ENCODE results near the gene RC3H2.

DNA sequence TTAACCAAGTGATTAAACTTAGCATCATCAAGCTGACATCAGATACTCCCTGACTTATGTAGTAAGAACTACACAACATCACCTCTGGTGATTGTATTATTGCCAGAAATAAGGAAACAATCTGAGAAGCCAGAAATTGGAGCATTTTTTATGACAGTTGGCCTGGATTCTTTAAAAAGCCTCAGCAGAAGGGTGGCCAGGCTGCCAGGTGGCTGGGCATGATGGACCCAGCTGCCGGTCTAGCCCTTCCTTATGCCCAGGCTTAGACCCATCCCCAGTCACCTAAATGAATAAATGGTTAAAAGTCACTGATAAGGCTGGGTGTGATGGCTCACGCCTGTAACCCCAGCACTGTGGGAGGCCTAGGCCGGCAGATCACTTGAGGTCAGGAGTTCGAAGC is 92.4 kb downstream of the RC3H2 start:
- TF ChIP-seq, protein P1, sequence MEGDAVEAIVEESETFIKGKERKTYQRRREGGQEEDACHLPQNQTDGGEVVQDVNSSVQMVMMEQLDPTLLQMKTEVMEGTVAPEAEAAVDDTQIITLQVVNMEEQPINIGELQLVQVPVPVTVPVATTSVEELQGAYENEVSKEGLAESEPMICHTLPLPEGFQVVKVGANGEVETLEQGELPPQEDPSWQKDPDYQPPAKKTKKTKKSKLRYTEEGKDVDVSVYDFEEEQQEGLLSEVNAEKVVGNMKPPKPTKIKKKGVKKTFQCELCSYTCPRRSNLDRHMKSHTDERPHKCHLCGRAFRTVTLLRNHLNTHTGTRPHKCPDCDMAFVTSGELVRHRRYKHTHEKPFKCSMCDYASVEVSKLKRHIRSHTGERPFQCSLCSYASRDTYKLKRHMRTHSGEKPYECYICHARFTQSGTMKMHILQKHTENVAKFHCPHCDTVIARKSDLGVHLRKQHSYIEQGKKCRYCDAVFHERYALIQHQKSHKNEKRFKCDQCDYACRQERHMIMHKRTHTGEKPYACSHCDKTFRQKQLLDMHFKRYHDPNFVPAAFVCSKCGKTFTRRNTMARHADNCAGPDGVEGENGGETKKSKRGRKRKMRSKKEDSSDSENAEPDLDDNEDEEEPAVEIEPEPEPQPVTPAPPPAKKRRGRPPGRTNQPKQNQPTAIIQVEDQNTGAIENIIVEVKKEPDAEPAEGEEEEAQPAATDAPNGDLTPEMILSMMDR (IDR thresholded peaks at IDR 0.05) = no peak
- no peak for TF ChIP-seq POLR2A (IDR thresholded peaks at IDR 0.05)

Data from uterus (tissue), 2 donors.